ENCODE measurements around the gene SOX15.
A peak's percentile ranks its signal among the peaks of the same experiment; 100 is the strongest.
"Not testable (repeated sequence)": the region's sequence is repeated elsewhere in the genome, so short reads cannot be mapped to it uniquely, and the experiment has no call there.

SOX15 gene

GRCh38 chr17:7610641-7611040 lies 20.7 kb upstream of the SOX15 start:
- DNase-seq (ENCODE audit: low read depth) = no peak

GRCh38 chr17:7606280-7606679 lies 16.4 kb upstream of the SOX15 start:
- no peak for DNase-seq (ENCODE audit: low read depth)

- not testable (repeated sequence) for DNase-seq (ENCODE audit: low read depth)
Observed at GRCh38 chr17:7597561-7597960, 7.7 kb upstream of the SOX15 start.

GRCh38 chr17:7593296-7593695 lies 3.4 kb upstream of the SOX15 start:
- DNase-seq (ENCODE audit: low read depth) = no peak

- DNase-seq (ENCODE audit: low read depth) = no peak
Observed at GRCh38 chr17:7592422-7593021, 2.6 kb upstream of the SOX15 start.

- no peak for DNase-seq (ENCODE audit: low read depth)
Observed at GRCh38 chr17:7591596-7591995, 1.7 kb upstream of the SOX15 start.

- no peak for DNase-seq (ENCODE audit: low read depth)
Observed at GRCh38 chr17:7590743-7591142, 849 bp upstream of the SOX15 start.

GRCh38 chr17:7589204-7589868 lies 558 bp downstream of the SOX15 start:
- DNase-seq (ENCODE audit: low read depth) = peak; percentile 54

- no peak for DNase-seq (ENCODE audit: low read depth)
Observed at GRCh38 chr17:7588553-7589203, 1.2 kb downstream of the SOX15 start.

GRCh38 chr17:7587420-7588151 lies 2.3 kb downstream of the SOX15 start:
- no peak for DNase-seq (ENCODE audit: low read depth)

GRCh38 chr17:7586673-7587419 lies 3.0 kb downstream of the SOX15 start:
- DNase-seq (ENCODE audit: low read depth) = no peak

- DNase-seq (ENCODE audit: low read depth) = peak; percentile 93
Observed at GRCh38 chr17:7583253-7584109, 6.4 kb downstream of the SOX15 start, which contains the start of gene MPDU1. TSS of gene MPDU1 (plus strand) at chr17:7583852. CDS start at chr17:7583863, 11 bp downstream.

GRCh38 chr17:7582396-7583252 lies 7.3 kb downstream of the SOX15 start:
- DNase-seq (ENCODE audit: low read depth) = no peak

- no peak for DNase-seq (ENCODE audit: low read depth)
Observed at GRCh38 chr17:7580604-7581575, 9.0 kb downstream of the SOX15 start.

- no peak for DNase-seq (ENCODE audit: low read depth)
Observed at GRCh38 chr17:7579834-7580603, 9.9 kb downstream of the SOX15 start.

- peak; percentile 41 for DNase-seq (ENCODE audit: low read depth)
Observed at GRCh38 chr17:7579001-7579833, 10.7 kb downstream of the SOX15 start, which contains the start of gene CD68. TSS of gene CD68 (plus strand) at chr17:7579638. CDS start at chr17:7579678, 40 bp downstream.

All from activated T-cell treated with anti-CD3 and anti-CD28 coated beads for 1 hour (primary cell).